ENCODE data around the gene ITPR2. TPM values are rescaled to one million over a fixed set of nuclear protein-coding genes. Genes with fewer than 3 reads are reported as not detected.

Gene ITPR2
- total and polyA plus RNA-seq, 2 experiments from 2014 or later, result 5.0 to 9.1 TPM

- in situ Hi-C loops (cut with MboI), result no loop called here
- no peak overlapping the region for H3K4me3 ChIP-seq
- H2AFZ ChIP-seq, result no peak overlapping the region
- H3K36me3 ChIP-seq (ENCODE audit: low read depth), result no peaks in the 10 kb centered on the region
- no peak overlapping the region for H3K4me2 ChIP-seq (ENCODE audit: unreplicated experiment)
- no peaks in the 10 kb centered on the region for H3K27me3 ChIP-seq (replicated peaks; ENCODE audit: insufficient read depth)
- no peak for TF ChIP-seq EZH2phosphoT487 (IDR thresholded peaks at IDR 0.05; ENCODE audit: insufficient read depth, low read depth)
- H3F3A ChIP-seq (ENCODE audit: insufficient read depth), result no peaks in the 10 kb centered on the region
- 73 to 76% methylated on average over 2 of the region's 2 CpGs for WGBS, 2 experiments (ENCODE audit: low coverage in 1 of 2, low lambda C conversion rate in 2 of 2, missing lambda C conversion rate in 2 of 2)
- no peak for DNase-seq
- H3K9me2 ChIP-seq (ENCODE audit: insufficient read depth), result no peaks in the 10 kb centered on the region
- H3K4me1 ChIP-seq (ENCODE audit: insufficient read depth), result no peaks in the 10 kb centered on the region
- no peaks in the 10 kb centered on the region for H3K79me2 ChIP-seq (ENCODE audit: insufficient read depth)
- H3K9ac ChIP-seq, result no peak overlapping the region
- H3K9me3 ChIP-seq (ENCODE audit: low read depth), result no peaks in the 10 kb centered on the region
- no peaks in the 10 kb centered on the region for H4K20me1 ChIP-seq (ENCODE audit: insufficient read depth)
- no peak overlapping the region for H3K27ac ChIP-seq
Measured at GRCh38 chr12:26717757-26718156, 115.2 kb downstream of the ITPR2 start.

GRCh38 chr12:26715232-26715631 is 117.8 kb downstream of the ITPR2 start:
- no peaks in the 10 kb centered on the region for H3K9me2 ChIP-seq (ENCODE audit: insufficient read depth)
- no peak for DNase-seq
- no peak overlapping the region for H3K4me2 ChIP-seq (ENCODE audit: unreplicated experiment)
- no peaks in the 10 kb centered on the region for H3K36me3 ChIP-seq (ENCODE audit: low read depth)
- no peak overlapping the region for H3K4me3 ChIP-seq
- no peak overlapping the region for H3K27ac ChIP-seq
- H3K9ac ChIP-seq, result no peak overlapping the region
- in situ Hi-C loops (cut with MboI), result no loop called here
- H3K27me3 ChIP-seq (replicated peaks; ENCODE audit: insufficient read depth), result no peaks in the 10 kb centered on the region
- H3F3A ChIP-seq (ENCODE audit: insufficient read depth), result no peaks in the 10 kb centered on the region
- H3K4me1 ChIP-seq (ENCODE audit: insufficient read depth), result no peaks in the 10 kb centered on the region
- TF ChIP-seq EZH2 (IDR thresholded peaks at IDR 0.05; ENCODE audit: insufficient read depth, poor library complexity, severe bottlenecking) (no peak), EZH2phosphoT487 (IDR thresholded peaks at IDR 0.05; ENCODE audit: insufficient read depth, low read depth) (no peak)
- no peaks in the 10 kb centered on the region for H3K9me3 ChIP-seq (ENCODE audit: low read depth)
- WGBS, 2 experiments (ENCODE audit: low coverage in 1 of 2, low lambda C conversion rate in 2 of 2, missing lambda C conversion rate in 2 of 2), result 95 to 97% methylated on average over 5 of the region's 5 CpGs
- H3K79me2 ChIP-seq (ENCODE audit: insufficient read depth), result no peaks in the 10 kb centered on the region
- H4K20me1 ChIP-seq (ENCODE audit: insufficient read depth), result no peaks in the 10 kb centered on the region
- H2AFZ ChIP-seq, result no peak overlapping the region

GRCh38 chr12:26713885-26714383 is 119.1 kb downstream of the ITPR2 start:
- H3K4me1 ChIP-seq (ENCODE audit: insufficient read depth), result no peaks in the 10 kb centered on the region
- no peaks in the 10 kb centered on the region for H3K9me3 ChIP-seq (ENCODE audit: low read depth)
- no peaks in the 10 kb centered on the region for H3F3A ChIP-seq (ENCODE audit: insufficient read depth)
- H3K36me3 ChIP-seq (ENCODE audit: low read depth), result no peaks in the 10 kb centered on the region
- H3K9ac ChIP-seq, result no peak overlapping the region
- H4K20me1 ChIP-seq (ENCODE audit: insufficient read depth), result no peaks in the 10 kb centered on the region
- no peak overlapping the region for H2AFZ ChIP-seq
- TF ChIP-seq EZH2phosphoT487 (IDR thresholded peaks at IDR 0.05; ENCODE audit: insufficient read depth, low read depth), result no peak
- TF ChIP-seq EZH2 (IDR thresholded peaks at IDR 0.05; ENCODE audit: insufficient read depth, poor library complexity, severe bottlenecking), result no peak
- no peaks in the 10 kb centered on the region for H3K79me2 ChIP-seq (ENCODE audit: insufficient read depth)
- no peaks in the 10 kb centered on the region for H3K27me3 ChIP-seq (replicated peaks; ENCODE audit: insufficient read depth)
- H3K9me2 ChIP-seq (ENCODE audit: insufficient read depth), result no peaks in the 10 kb centered on the region
- no peak overlapping the region for H3K27ac ChIP-seq
- in situ Hi-C loops (cut with MboI), result no loop called here
- H3K4me2 ChIP-seq (ENCODE audit: unreplicated experiment), result no peak overlapping the region
- H3K4me3 ChIP-seq, result no peak overlapping the region
- DNase-seq, result no peak
- 83 to 85% methylated on average over 8 of the region's 8 CpGs for WGBS, 2 experiments (ENCODE audit: low coverage in 1 of 2, low lambda C conversion rate in 2 of 2, missing lambda C conversion rate in 2 of 2)

DNA sequence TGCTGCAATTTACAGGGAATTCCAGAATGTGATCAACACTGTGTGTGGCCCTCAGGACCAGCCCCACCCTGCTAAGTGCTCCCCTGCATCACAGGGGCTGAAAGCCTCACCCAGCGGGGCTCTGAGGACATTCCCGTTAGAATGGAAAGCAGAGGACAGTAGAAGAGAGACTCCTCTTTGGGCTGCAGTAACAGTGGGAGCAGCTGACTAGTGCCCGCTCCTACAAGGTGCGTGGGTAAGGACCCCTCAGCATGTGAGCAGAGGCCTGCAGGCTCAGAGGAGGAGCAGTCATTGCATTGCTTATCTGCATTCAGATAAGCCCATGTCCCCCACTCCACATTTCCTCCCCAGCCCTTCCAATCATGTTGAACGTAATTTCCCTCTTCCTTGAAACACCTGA is 120.1 kb downstream of the ITPR2 start:
- Histone ChIP-seq H3F3A (ENCODE audit: insufficient read depth) (no peaks in the 10 kb centered on the region), H3K4me2 (ENCODE audit: unreplicated experiment) (no peak overlapping the region), H3K4me1 (ENCODE audit: insufficient read depth) (no peaks in the 10 kb centered on the region), H3K9ac (no peak overlapping the region), H3K4me3 (no peak overlapping the region), H3K36me3 (ENCODE audit: low read depth) (no peaks in the 10 kb centered on the region), H3K9me2 (ENCODE audit: insufficient read depth) (no peaks in the 10 kb centered on the region), H2AFZ (no peak overlapping the region), H4K20me1 (ENCODE audit: insufficient read depth) (no peaks in the 10 kb centered on the region), H3K79me2 (ENCODE audit: insufficient read depth) (no peaks in the 10 kb centered on the region), H3K27me3 (replicated peaks; ENCODE audit: insufficient read depth) (no peaks in the 10 kb centered on the region), H3K27ac (no peak overlapping the region), H3K9me3 (ENCODE audit: low read depth) (no peaks in the 10 kb centered on the region)
- in situ Hi-C loops (cut with MboI), result no loop called here
- DNase-seq, result no peak
- 84 to 92% methylated on average over 5 of the region's 5 CpGs for WGBS, 2 experiments (ENCODE audit: low coverage in 1 of 2, low lambda C conversion rate in 2 of 2, missing lambda C conversion rate in 2 of 2)
- TF ChIP-seq EZH2phosphoT487 (IDR thresholded peaks at IDR 0.05; ENCODE audit: insufficient read depth, low read depth) (no peak), EZH2 (IDR thresholded peaks at IDR 0.05; ENCODE audit: insufficient read depth, poor library complexity, severe bottlenecking) (no peak)

- no peak for DNase-seq
- in situ Hi-C loops (cut with MboI), result no loop called here
- H3K27ac ChIP-seq, result no peak overlapping the region
- H3K79me2 ChIP-seq (ENCODE audit: insufficient read depth), result no peaks in the 10 kb centered on the region
- no peak overlapping the region for H3K4me3 ChIP-seq
- H3K9me3 ChIP-seq (ENCODE audit: low read depth), result no peaks in the 10 kb centered on the region
- no peak overlapping the region for H2AFZ ChIP-seq
- H3K4me2 ChIP-seq (ENCODE audit: unreplicated experiment), result no peak overlapping the region
- 77 to 87% methylated on average over 3 of the region's 3 CpGs for WGBS, 2 experiments (ENCODE audit: low coverage in 1 of 2, low lambda C conversion rate in 2 of 2, missing lambda C conversion rate in 2 of 2)
- no peaks in the 10 kb centered on the region for H3K27me3 ChIP-seq (replicated peaks; ENCODE audit: insufficient read depth)
- H3K9ac ChIP-seq, result no peak overlapping the region
- no peaks in the 10 kb centered on the region for H3K36me3 ChIP-seq (ENCODE audit: low read depth)
- H3K4me1 ChIP-seq (ENCODE audit: insufficient read depth), result no peaks in the 10 kb centered on the region
- TF ChIP-seq EZH2 (IDR thresholded peaks at IDR 0.05; ENCODE audit: insufficient read depth, poor library complexity, severe bottlenecking), result no peak
- no peak for TF ChIP-seq EZH2phosphoT487 (IDR thresholded peaks at IDR 0.05; ENCODE audit: insufficient read depth, low read depth)
- H4K20me1 ChIP-seq (ENCODE audit: insufficient read depth), result no peaks in the 10 kb centered on the region
- no peaks in the 10 kb centered on the region for H3K9me2 ChIP-seq (ENCODE audit: insufficient read depth)
- H3F3A ChIP-seq (ENCODE audit: insufficient read depth), result no peaks in the 10 kb centered on the region
Measured at GRCh38 chr12:26711569-26711968, 121.4 kb downstream of the ITPR2 start.
